GM19467 (cell line): Measurements from ENCODE around the gene C11orf98.

Source experiments
- ATAC-seq: cut with Tn5 transposase; IDR thresholded peaks from one replicate; pipeline ENCODE4 v1.9.1; 2021; ENCODE audit warnings: mild to moderate bottlenecking, moderate library complexity; ENCODE audit not compliant: unreplicated experiment

Gene C11orf98

GRCh38 chr11:62614275-62614674 lies 50.7 kb downstream of the C11orf98 start:
- no peak for ATAC-seq

- no peak for ATAC-seq
Observed at GRCh38 chr11:62613291-62613778, 51.7 kb downstream of the C11orf98 start.
